ENCODE results near the gene DUXB. TPM values are rescaled to one million over a fixed set of nuclear protein-coding genes. Genes with fewer than 3 reads are reported as not detected.

DUXB gene
- total and polyA plus RNA-seq, 2 experiments from 2014 or later, result not detected

DNA sequence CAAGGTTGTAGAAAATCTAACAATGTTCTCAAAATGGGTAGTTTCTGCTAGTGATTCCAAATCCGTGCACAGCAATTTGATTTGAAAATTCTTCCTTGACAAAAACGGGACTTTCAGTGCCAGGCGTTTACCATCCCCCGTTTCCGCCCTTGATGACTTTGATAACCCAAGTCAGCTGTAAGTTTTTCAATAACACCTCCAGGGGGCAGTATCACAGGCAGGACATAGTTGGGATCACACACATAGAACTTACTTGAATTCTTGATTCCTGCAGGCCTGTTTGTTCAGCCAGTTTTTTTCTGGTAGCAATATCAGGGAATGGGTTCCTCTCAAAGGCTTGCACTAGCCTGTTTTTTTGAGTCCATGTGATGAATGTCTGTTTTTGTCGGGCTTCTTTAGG is 5.6 kb downstream of the DUXB start:
- H3K4me1 ChIP-seq (ENCODE audit: insufficient read depth), result no peaks in the 10 kb centered on the region
- no peaks in the 10 kb centered on the region for H3K36me3 ChIP-seq (ENCODE audit: insufficient read depth)
- no peak overlapping the region for H2AFZ ChIP-seq
- DNase-seq (ENCODE audit: low spot score) (peak; percentile 81), ATAC-seq (no peak; the same call in 2 of the 3 replicates)
- H3K4me1 Mint-ChIP-seq, result no peaks in the 10 kb centered on the region
- peaks cover 6% of the 10 kb centered on the region for H3K27me3 Mint-ChIP-seq (ENCODE audit: insufficient read depth, low read depth, poor library complexity)
- H3K79me2 ChIP-seq (replicated peaks; ENCODE audit: insufficient read depth), result no peaks in the 10 kb centered on the region
- peaks cover 58% of the 10 kb centered on the region for H3K9me3 Mint-ChIP-seq
- no peak overlapping the region for H3K4me3 Mint-ChIP-seq
- H3F3A ChIP-seq (replicated peaks; ENCODE audit: low read depth), result no peaks in the 10 kb centered on the region
- H3K4me3 ChIP-seq, result no peak overlapping the region
- peaks cover 3% of the 10 kb centered on the region; the same call in 1 of the 3 replicates for H3K36me3 Mint-ChIP-seq (ENCODE audit: low read depth)
- no peak overlapping the region for H3K4me2 ChIP-seq
- H3K27me3 ChIP-seq (ENCODE audit: insufficient read depth), result no peaks in the 10 kb centered on the region
- H3K27ac ChIP-seq (ENCODE audit: low read depth), result no peak overlapping the region
- no peaks in the 10 kb centered on the region for H4K20me1 ChIP-seq (replicated peaks; ENCODE audit: insufficient read depth)
- H3K9me2 ChIP-seq (ENCODE audit: insufficient read depth), result 0 out of 2 replicates have a peak, but pooled peaks cover 5% of the 10 kb centered on the region
- no peak for TF ChIP-seq STAT1 (IDR thresholded peaks at IDR 0.05; ENCODE audit: unreplicated experiment)
- TF ChIP-seq ZNF331 (CRISPR knock-in tag; IDR thresholded peaks at IDR 0.05; ENCODE audit: low read depth), result no peak
- peak; percentile 70 to 74 for TF ChIP-seq CTCF (conservative IDR thresholded peaks at IDR 0.05; ENCODE audit: low read depth in 2 of 2)
- TF ChIP-seq POLR2AphosphoS5 (IDR thresholded peaks at IDR 0.05; ENCODE audit: low read depth), result no peak
- TF ChIP-seq EZH2phosphoT487 (IDR thresholded peaks at IDR 0.05; ENCODE audit: unreplicated experiment), result no peak
- no peak for TF ChIP-seq EZH2 (IDR thresholded peaks at IDR 0.05; ENCODE audit: low read depth, unreplicated experiment)
- TF ChIP-seq JUNB (IDR thresholded peaks at IDR 0.05; ENCODE audit: unreplicated experiment), result no peak
- no peak overlapping the region for H3K27ac Mint-ChIP-seq

GRCh38 chr16:75687361-75687760 is 13.9 kb downstream of the DUXB start:
- Mint-ChIP-seq H3K36me3 (ENCODE audit: low read depth) (peaks cover 32% of the 10 kb centered on the region), H3K9me3 (peaks cover 82% of the 10 kb centered on the region), H3K27me3 (ENCODE audit: insufficient read depth, low read depth, poor library complexity) (peaks cover 9% of the 10 kb centered on the region), H3K4me1 (no peaks in the 10 kb centered on the region), H3K4me3 (no peak overlapping the region), H3K27ac (no peak overlapping the region)
- H3K27me3 ChIP-seq (ENCODE audit: insufficient read depth), result no peaks in the 10 kb centered on the region
- H3K27ac ChIP-seq (ENCODE audit: low read depth), result no peak overlapping the region
- no peaks in the 10 kb centered on the region for H3F3A ChIP-seq (replicated peaks; ENCODE audit: low read depth)
- no peaks in the 10 kb centered on the region for H3K4me1 ChIP-seq (ENCODE audit: insufficient read depth)
- DNase-seq (ENCODE audit: low spot score) (no peak), ATAC-seq (no peak)
- no peaks in the 10 kb centered on the region for H3K36me3 ChIP-seq (ENCODE audit: insufficient read depth)
- H3K79me2 ChIP-seq (replicated peaks; ENCODE audit: insufficient read depth), result no peaks in the 10 kb centered on the region
- no peak overlapping the region for H2AFZ ChIP-seq
- H3K9me2 ChIP-seq (ENCODE audit: insufficient read depth), result 0 out of 2 replicates have a peak, but pooled peaks cover 5% of the 10 kb centered on the region
- TF ChIP-seq CREB1 (CRISPR knock-in tag; IDR thresholded peaks at IDR 0.05; ENCODE audit: low read depth) (no peak), JUNB (IDR thresholded peaks at IDR 0.05; ENCODE audit: unreplicated experiment) (no peak), CTCF (conservative IDR thresholded peaks at IDR 0.05; ENCODE audit: low read depth in 2 of 2) (no peak), POLR2AphosphoS5 (IDR thresholded peaks at IDR 0.05; ENCODE audit: low read depth) (no peak), EZH2phosphoT487 (IDR thresholded peaks at IDR 0.05; ENCODE audit: unreplicated experiment) (no peak), ETS1 (IDR thresholded peaks at IDR 0.05) (no peak), ZNF114 (CRISPR knock-in tag; IDR thresholded peaks at IDR 0.05) (no peak), NANOG (IDR thresholded peaks at IDR 0.05; ENCODE audit: borderline replicate concordance) (no peak), ZNF331 (CRISPR knock-in tag; IDR thresholded peaks at IDR 0.05; ENCODE audit: low read depth) (no peak)
- TF ChIP-seq, protein P1, sequence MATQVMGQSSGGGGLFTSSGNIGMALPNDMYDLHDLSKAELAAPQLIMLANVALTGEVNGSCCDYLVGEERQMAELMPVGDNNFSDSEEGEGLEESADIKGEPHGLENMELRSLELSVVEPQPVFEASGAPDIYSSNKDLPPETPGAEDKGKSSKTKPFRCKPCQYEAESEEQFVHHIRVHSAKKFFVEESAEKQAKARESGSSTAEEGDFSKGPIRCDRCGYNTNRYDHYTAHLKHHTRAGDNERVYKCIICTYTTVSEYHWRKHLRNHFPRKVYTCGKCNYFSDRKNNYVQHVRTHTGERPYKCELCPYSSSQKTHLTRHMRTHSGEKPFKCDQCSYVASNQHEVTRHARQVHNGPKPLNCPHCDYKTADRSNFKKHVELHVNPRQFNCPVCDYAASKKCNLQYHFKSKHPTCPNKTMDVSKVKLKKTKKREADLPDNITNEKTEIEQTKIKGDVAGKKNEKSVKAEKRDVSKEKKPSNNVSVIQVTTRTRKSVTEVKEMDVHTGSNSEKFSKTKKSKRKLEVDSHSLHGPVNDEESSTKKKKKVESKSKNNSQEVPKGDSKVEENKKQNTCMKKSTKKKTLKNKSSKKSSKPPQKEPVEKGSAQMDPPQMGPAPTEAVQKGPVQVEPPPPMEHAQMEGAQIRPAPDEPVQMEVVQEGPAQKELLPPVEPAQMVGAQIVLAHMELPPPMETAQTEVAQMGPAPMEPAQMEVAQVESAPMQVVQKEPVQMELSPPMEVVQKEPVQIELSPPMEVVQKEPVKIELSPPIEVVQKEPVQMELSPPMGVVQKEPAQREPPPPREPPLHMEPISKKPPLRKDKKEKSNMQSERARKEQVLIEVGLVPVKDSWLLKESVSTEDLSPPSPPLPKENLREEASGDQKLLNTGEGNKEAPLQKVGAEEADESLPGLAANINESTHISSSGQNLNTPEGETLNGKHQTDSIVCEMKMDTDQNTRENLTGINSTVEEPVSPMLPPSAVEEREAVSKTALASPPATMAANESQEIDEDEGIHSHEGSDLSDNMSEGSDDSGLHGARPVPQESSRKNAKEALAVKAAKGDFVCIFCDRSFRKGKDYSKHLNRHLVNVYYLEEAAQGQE (IDR thresholded peaks at IDR 0.05; ENCODE audit: unreplicated experiment), result no peak
- H3K4me3 ChIP-seq, result no peak overlapping the region
- H3K4me2 ChIP-seq, result no peak overlapping the region
- H4K20me1 ChIP-seq (replicated peaks; ENCODE audit: insufficient read depth), result no peaks in the 10 kb centered on the region

Data from GM23338 (cell line).